Psoas muscle (tissue), 8 donors: ENCODE data around the gene SH3BP5. TPM values are rescaled to one million over a fixed set of nuclear protein-coding genes. Genes with fewer than 3 reads are reported as not detected.
"Not testable (repeated sequence)": the region's sequence is repeated elsewhere in the genome, so short reads cannot be mapped to it uniquely, and the experiment has no call there.

ENCODE experiments used
- ATAC-seq, 4 donors: fragments of 200-7000 bp; cut with Tn5 transposase; one replicate each; pipeline ENCODE4 v1.9.1; 2020; ENCODE audit warnings: moderate library complexity in 3 of 4, mild to moderate bottlenecking in 2 of 4
- DNase-seq, 2 donors: peaks; one replicate each; pipeline ENCODE4 v3.0.0-alpha.2; 2020
- H3K27ac ChIP-seq: fragments of 200-600 bp; one replicate; pipeline ENCODE4 v1.8.0; 2022
- H3K27me3 ChIP-seq, 3 donors: fragments of 200-600 bp in 1 of 3; one replicate each; pipeline versions ENCODE4 v1.6.1 to v1.8.0; 2013 to 2022; ENCODE audit warnings: low read length in 2 of 3, mild to moderate bottlenecking in 2 of 3, moderate library complexity in 1 of 3; ENCODE audit not compliant: insufficient read depth in 3 of 3
- H3K36me3 ChIP-seq, 2 donors: fragments of 200-600 bp in 1 of 2; one replicate each; pipeline versions ENCODE4 v1.6.1 to v1.8.0; 2013 to 2022; ENCODE audit warnings: low read depth in 1 of 2, mild to moderate bottlenecking in 1 of 2, moderate library complexity in 1 of 2; ENCODE audit not compliant: insufficient read depth in 1 of 2
- H3K4me1 ChIP-seq: fragments of 200-600 bp; one replicate; pipeline ENCODE4 v1.8.0; 2022
- H3K4me3 ChIP-seq: fragments of 200-600 bp; one replicate; pipeline ENCODE4 v1.8.0; 2022; ENCODE audit warnings: mild to moderate bottlenecking
- H3K9me3 ChIP-seq: fragments of 200-600 bp; one replicate; pipeline ENCODE4 v1.8.0; 2022
- CTCF ChIP-seq: fragments of 200-600 bp; IDR thresholded peaks from one replicate; pipeline ENCODE4 v1.8.0; 2022; ENCODE audit warnings: antibody characterized with exemption
- whole genome bisulfite sequencing, 3 donors: extraction: QIAGEN DNeasy Blood & Tissue Kit; methylation state at CpG; one replicate each; pipeline versions ENCODE4 v1.1.6 to v1.1.7; 2013; 5-methylcytosine and 5-hydroxymethylcytosine counted together
- intact Hi-C, 2 donors: fragments of 100-400 bp; cut with DNase I; formaldehyde crosslinking; loops; one replicate each; pipeline versions ENCODE4 v1.11.0 to v1.14.2; 2022
- polyA plus RNA-seq, 3 donors: library from polyadenylated mRNA; stranded (reverse); fragments of 200-250 nt; gene quantifications; one replicate each; pipeline ENCODE4 v1.2.3, GENCODE V29; 2013
- total RNA-seq, 4 donors: library from RNA; stranded (reverse); fragmentation: NEBNext Ultra II Directional in 2 of 4; extraction: Animal tissue kit (Norgen Biotek cat#: 25700) in 2 of 4; gene quantifications; one replicate each; pipeline versions ENCODE4 v1.2.1 to v1.2.4, GENCODE V29; 2021 to 2023
- donor health status: healthy with polysubstance abuse.
- donor health status: DM: no; HTN: no; CAD: no; lungs with moderate emphysema.
- donor health status: Bipolar disorder and iron deficiency.
- donor health status: healthy.
- donor health status: DM: yes; HTN: yes; CAD: no.
- donor health status: DM: no; HTN: no; CAD: no.
- donor health status: DM: no; HTN: no; CAD: no.
- donor health status: DM: yes; HTN: yes; CAD: no.

SH3BP5 gene
- total and polyA plus RNA-seq, 7 donors, result 14.4 to 63.0 (median 42.8) TPM

- DNase-seq, result no peak
- WGBS, 3 donors, result 89 to 96% (median 92%) methylated on average over 1 of the region's 1 CpG
- H3K36me3 ChIP-seq, result no peaks in the 10 kb centered on the region
- H3K27ac ChIP-seq, result no peak overlapping the region
- intact Hi-C loops, result no loop called here
- TF ChIP-seq CTCF, result no peak
- H3K27me3 ChIP-seq, result no peaks in the 10 kb centered on the region
- no peaks in the 10 kb centered on the region for H3K4me1 ChIP-seq
- no peaks in the 10 kb centered on the region for H3K9me3 ChIP-seq
- ATAC-seq, result no peak
- H3K4me3 ChIP-seq, result no peak overlapping the region
Measured at GRCh38 chr3:15355086-15355485, 22.7 kb upstream of the SH3BP5 start.

GRCh38 chr3:15354485-15354884 lies 22.1 kb upstream of the SH3BP5 start:
- H3K4me1 ChIP-seq, result no peaks in the 10 kb centered on the region
- H3K4me3 ChIP-seq, result no peak overlapping the region
- H3K9me3 ChIP-seq, result no peaks in the 10 kb centered on the region
- ATAC-seq (no peak), DNase-seq (no peak)
- intact Hi-C loops, result no loop called here
- WGBS, 3 donors, result 65 to 90% (median 73%) methylated on average over 6 of the region's 6 CpGs
- H3K27me3 ChIP-seq, result no peaks in the 10 kb centered on the region
- TF ChIP-seq CTCF, result no peak
- no peaks in the 10 kb centered on the region for H3K36me3 ChIP-seq
- no peak overlapping the region for H3K27ac ChIP-seq

- Histone ChIP-seq H3K4me3 (no peak overlapping the region), H3K27me3 (no peaks in the 10 kb centered on the region), H3K9me3 (no peaks in the 10 kb centered on the region), H3K36me3 (no peaks in the 10 kb centered on the region), H3K27ac (no peak overlapping the region), H3K4me1 (no peaks in the 10 kb centered on the region)
- TF ChIP-seq CTCF, result no peak
- ATAC-seq, result no peak
- no peak for DNase-seq
- intact Hi-C loops, result no loop called here
- 86 to 93% (median 93%) methylated on average over 3 of the region's 3 CpGs for WGBS, 3 donors
Measured at GRCh38 chr3:15350141-15350540, 17.8 kb upstream of the SH3BP5 start.

DNA sequence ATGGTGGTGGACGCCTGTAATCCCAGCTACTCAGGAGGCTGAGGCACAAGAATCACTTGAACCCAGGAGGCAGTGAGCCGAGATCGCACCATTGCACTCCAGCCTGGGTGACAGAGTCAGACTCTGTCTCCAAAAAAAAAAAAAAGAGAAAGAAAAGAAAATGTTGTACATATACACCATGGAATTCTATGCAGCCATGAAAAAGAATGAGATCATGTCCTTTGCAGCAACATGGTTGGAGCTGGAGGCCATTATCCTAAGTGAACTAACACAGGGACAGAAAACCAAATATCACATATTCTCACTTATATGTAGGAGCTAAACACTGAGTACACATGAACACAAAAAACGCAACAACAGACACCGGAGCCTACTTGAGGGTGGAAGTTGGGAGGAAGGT lies 17.1 kb upstream of the SH3BP5 start:
- DNase-seq, H3K9me3 ChIP-seq, H3K27ac ChIP-seq, intact Hi-C loops, H3K27me3 ChIP-seq, H3K36me3 ChIP-seq, H3K4me3 ChIP-seq, ATAC-seq, H3K4me1 ChIP-seq: not testable (repeated sequence)
- WGBS, 3 donors, result 95 to 97% (median 96%) methylated on average over 5 of the region's 5 CpGs

DNA sequence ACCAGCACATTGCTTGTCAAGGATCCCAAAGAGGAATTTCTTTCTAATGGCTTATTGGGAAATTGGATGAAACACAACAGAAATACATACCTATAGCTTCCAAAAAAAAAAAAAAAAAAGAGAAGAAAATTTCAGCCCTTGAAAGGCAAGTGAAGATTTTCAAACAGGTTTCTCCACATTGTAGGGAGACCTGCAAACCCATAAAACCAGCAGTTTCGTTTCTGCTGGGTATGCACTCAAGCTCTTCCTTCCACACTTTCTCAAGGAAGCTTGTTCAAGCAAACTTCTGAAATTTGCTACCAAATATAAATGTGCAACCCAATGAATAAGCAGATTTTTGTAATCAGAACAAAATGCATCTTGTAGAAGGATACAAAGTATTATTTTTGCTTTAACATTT lies 15.9 kb upstream of the SH3BP5 start:
- H3K27ac ChIP-seq, result no peak overlapping the region
- ATAC-seq (no peak), DNase-seq (no peak)
- H3K4me3 ChIP-seq, result no peak overlapping the region
- intact Hi-C loops, result no loop called here
- no peaks in the 10 kb centered on the region for H3K36me3 ChIP-seq
- no peak for TF ChIP-seq CTCF
- no peaks in the 10 kb centered on the region for H3K9me3 ChIP-seq
- H3K27me3 ChIP-seq, result no peaks in the 10 kb centered on the region
- peaks cover 5% of the 10 kb centered on the region for H3K4me1 ChIP-seq
- 62 to 66% (median 63%) methylated on average over 1 of the region's 1 CpG for WGBS, 3 donors
